ENCODE results near the gene CAP2. TPM values are rescaled to one million over a fixed set of nuclear protein-coding genes. Genes with fewer than 3 reads are reported as not detected.

CAP2 gene
- total and polyA plus RNA-seq, 10 donors = 0.68 to 2.8 (median 1.8) TPM

- no peak overlapping the region for H3K4me3 ChIP-seq
- H3K27me3 ChIP-seq (replicated peaks in 1 of 7) = peaks cover 0 to 4% (median 0%) of the 10 kb centered on the region in 7 donors
- intact Hi-C loops (cut with DNase I; ENCODE audit: low total_unique reads) = no loop called here
- WGBS, 5 donors = 93 to 98% (median 95%) methylated on average over 7 of the region's 7 CpGs
- H3K9me3 ChIP-seq = no peaks in the 10 kb centered on the region
- DNase-seq = no peak
- H3K27ac ChIP-seq = no peak overlapping the region
- H3K36me3 ChIP-seq = no peaks in the 10 kb centered on the region
- H3K4me1 ChIP-seq = no peaks in the 10 kb centered on the region
- TF ChIP-seq, protein P1, sequence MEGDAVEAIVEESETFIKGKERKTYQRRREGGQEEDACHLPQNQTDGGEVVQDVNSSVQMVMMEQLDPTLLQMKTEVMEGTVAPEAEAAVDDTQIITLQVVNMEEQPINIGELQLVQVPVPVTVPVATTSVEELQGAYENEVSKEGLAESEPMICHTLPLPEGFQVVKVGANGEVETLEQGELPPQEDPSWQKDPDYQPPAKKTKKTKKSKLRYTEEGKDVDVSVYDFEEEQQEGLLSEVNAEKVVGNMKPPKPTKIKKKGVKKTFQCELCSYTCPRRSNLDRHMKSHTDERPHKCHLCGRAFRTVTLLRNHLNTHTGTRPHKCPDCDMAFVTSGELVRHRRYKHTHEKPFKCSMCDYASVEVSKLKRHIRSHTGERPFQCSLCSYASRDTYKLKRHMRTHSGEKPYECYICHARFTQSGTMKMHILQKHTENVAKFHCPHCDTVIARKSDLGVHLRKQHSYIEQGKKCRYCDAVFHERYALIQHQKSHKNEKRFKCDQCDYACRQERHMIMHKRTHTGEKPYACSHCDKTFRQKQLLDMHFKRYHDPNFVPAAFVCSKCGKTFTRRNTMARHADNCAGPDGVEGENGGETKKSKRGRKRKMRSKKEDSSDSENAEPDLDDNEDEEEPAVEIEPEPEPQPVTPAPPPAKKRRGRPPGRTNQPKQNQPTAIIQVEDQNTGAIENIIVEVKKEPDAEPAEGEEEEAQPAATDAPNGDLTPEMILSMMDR (IDR thresholded peaks at IDR 0.05 in 8 of 11, conservative IDR thresholded peaks at IDR 0.05 in 3 of 11) = no peak
- no peak for TF ChIP-seq POLR2A (IDR thresholded peaks at IDR 0.05)
- no peak for TF ChIP-seq POLR2AphosphoS5 (IDR thresholded peaks at IDR 0.05)
These were observed 118.2 kb downstream of the CAP2 start for GRCh38 chr6:17511580-17511979.

GRCh38 chr6:17519120-17519519 lies 125.7 kb downstream of the CAP2 start:
- H3K27me3 ChIP-seq (replicated peaks in 1 of 7) = no peaks in the 10 kb centered on the region
- H3K9me3 ChIP-seq = no peaks in the 10 kb centered on the region
- TF ChIP-seq, protein P1 (IDR thresholded peaks at IDR 0.05 in 8 of 11, conservative IDR thresholded peaks at IDR 0.05 in 3 of 11) = no peak
- TF ChIP-seq POLR2AphosphoS5 (IDR thresholded peaks at IDR 0.05) (no peak), POLR2A (IDR thresholded peaks at IDR 0.05) (no peak)
- H3K36me3 ChIP-seq = no peaks in the 10 kb centered on the region
- H3K4me1 ChIP-seq = no peaks in the 10 kb centered on the region
- 76 to 85% (median 83%) methylated on average over 5 of the region's 5 CpGs for WGBS, 5 donors
- intact Hi-C loops (cut with DNase I; ENCODE audit: low total_unique reads) = no loop called here
- H3K4me3 ChIP-seq = no peak overlapping the region
- DNase-seq = no peak
- no peak overlapping the region for H3K27ac ChIP-seq

- no peaks in the 10 kb centered on the region for H3K36me3 ChIP-seq
- WGBS, 5 donors = 42 to 82% (median 78%) methylated on average over 3 of the region's 3 CpGs
- intact Hi-C loops (cut with DNase I; ENCODE audit: low total_unique reads) = no loop called here
- no peak overlapping the region for H3K27ac ChIP-seq
- H3K27me3 ChIP-seq (replicated peaks in 1 of 7) = no peaks in the 10 kb centered on the region
- no peak for DNase-seq
- no peak overlapping the region for H3K4me3 ChIP-seq
- no peaks in the 10 kb centered on the region for H3K9me3 ChIP-seq
- H3K4me1 ChIP-seq = no peaks in the 10 kb centered on the region
- TF ChIP-seq POLR2A (IDR thresholded peaks at IDR 0.05) = no peak
- TF ChIP-seq, protein P1 (IDR thresholded peaks at IDR 0.05 in 8 of 11, conservative IDR thresholded peaks at IDR 0.05 in 3 of 11) = no peak
- TF ChIP-seq POLR2AphosphoS5 (IDR thresholded peaks at IDR 0.05) = no peak
These were observed 132.2 kb downstream of the CAP2 start for GRCh38 chr6:17525637-17526036.

GRCh38 chr6:17527076-17527475 lies 133.7 kb downstream of the CAP2 start:
- H3K27ac ChIP-seq = no peak overlapping the region
- intact Hi-C loops (cut with DNase I; ENCODE audit: low total_unique reads) = no loop called here
- TF ChIP-seq, protein P1 (IDR thresholded peaks at IDR 0.05 in 8 of 11, conservative IDR thresholded peaks at IDR 0.05 in 3 of 11) = no peak
- TF ChIP-seq POLR2A (IDR thresholded peaks at IDR 0.05) = no peak
- TF ChIP-seq POLR2AphosphoS5 (IDR thresholded peaks at IDR 0.05) = no peak
- H3K4me3 ChIP-seq = no peak overlapping the region
- no peaks in the 10 kb centered on the region for H3K36me3 ChIP-seq
- DNase-seq = no peak
- no peaks in the 10 kb centered on the region for H3K9me3 ChIP-seq
- no peaks in the 10 kb centered on the region for H3K4me1 ChIP-seq
- H3K27me3 ChIP-seq (replicated peaks in 1 of 7) = no peaks in the 10 kb centered on the region
- WGBS, 5 donors = 36 to 61% (median 49%) methylated on average over 1 of the region's 1 CpG
